Right forelimb (tissue), 1 donor: ENCODE data around the gene DDX50.
A peak's percentile ranks its signal among the peaks of the same experiment; 100 is the strongest.
"Not testable (repeated sequence)": the region's sequence is repeated elsewhere in the genome, so short reads cannot be mapped to it uniquely, and the experiment has no call there.

Source experiments
- DNase-seq: peaks from one replicate; pipeline ENCODE4 v3.0.0-alpha.2; 2018

DDX50 gene

DNA sequence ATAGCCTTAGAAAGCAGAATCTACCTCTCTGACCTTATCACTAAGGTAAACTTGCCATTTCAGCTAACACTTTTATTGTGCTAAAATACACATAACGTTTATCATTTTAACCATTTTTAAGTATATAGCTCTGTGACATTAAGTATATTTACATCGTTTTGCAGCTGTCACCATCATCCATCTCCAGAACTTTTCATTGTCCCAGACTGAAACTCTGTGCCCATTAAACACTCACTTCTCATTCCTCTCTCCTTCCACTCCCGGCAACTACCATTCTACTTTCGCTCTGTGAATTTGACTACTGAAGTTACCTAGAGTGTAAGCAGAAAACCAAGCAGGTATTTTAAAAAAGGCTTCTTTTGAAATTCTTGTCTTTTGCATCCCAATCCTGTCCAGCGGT lies 1.3 kb downstream of the DDX50 start:
- no peak for DNase-seq

GRCh38 chr10:68924593-68924992 lies 23.5 kb downstream of the DDX50 start:
- no peak for DNase-seq

GRCh38 chr10:68925489-68925888 lies 24.4 kb downstream of the DDX50 start:
- DNase-seq, result no peak

DNA sequence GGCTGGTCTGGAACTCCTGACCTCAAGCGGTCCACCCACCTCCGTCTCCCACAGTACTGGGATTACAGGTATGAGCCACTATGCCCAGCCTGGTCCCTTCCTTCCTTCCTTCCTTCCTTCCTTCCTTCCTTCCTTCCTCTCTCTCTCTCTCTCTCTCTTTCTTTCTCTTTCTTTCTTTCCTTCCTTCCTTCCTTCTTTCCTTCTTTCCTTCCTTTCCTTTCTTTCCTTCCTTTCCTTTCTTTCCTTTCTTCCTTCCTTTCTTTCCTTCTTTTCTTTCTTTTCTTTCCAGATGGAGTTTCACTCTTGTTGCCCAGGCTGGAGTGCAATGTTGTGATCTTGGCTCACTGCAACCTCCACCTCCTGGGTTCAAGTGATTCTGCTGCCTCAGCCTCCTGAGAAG lies 28.0 kb downstream of the DDX50 start:
- DNase-seq, result not testable (repeated sequence)

DNA sequence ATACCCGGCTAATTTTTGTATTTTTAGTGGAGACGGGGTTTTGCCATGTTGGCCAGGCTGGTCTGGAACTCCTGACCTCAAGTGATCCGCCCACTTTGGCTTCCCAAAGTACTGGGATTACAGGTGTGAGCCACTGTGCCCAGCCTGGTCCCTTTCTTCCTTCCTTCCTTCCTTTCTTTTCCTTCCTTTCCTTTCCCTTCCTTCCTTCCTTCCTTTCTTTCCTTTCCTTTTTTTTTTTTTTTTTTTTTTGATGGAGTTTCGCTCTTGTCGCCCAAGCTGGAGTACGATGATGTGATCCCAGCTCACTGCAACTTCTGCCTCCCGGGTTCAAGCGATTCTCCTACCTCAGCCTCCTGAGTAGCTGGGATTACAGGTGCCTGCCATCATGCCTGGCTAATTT lies 28.8 kb downstream of the DDX50 start:
- DNase-seq, result not testable (repeated sequence)

- not testable (repeated sequence) for DNase-seq
Observed at GRCh38 chr10:68932860-68933259, 31.7 kb downstream of the DDX50 start.

DNA sequence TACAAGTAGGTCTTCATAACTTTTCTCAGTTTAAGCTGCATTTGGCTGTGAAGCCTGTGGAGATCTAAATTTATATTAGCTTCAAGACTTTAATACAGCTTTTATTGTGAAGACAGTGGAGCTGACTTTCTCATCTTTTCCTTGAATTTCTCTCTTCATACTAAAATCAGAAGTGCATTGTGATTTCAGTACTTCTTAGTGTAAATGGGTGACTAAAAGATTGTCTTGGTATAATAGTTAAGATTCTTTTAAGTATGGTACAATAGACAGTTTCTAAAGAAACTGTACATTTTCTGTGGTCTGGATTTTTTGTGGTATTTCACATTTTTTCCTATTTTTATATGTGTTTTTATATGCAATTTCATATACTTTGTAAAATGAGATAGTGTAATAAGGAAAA lies 33.9 kb downstream of the DDX50 start:
- DNase-seq, result no peak

GRCh38 chr10:68938117-68938516 lies 37.0 kb downstream of the DDX50 start:
- no peak for DNase-seq

DNA sequence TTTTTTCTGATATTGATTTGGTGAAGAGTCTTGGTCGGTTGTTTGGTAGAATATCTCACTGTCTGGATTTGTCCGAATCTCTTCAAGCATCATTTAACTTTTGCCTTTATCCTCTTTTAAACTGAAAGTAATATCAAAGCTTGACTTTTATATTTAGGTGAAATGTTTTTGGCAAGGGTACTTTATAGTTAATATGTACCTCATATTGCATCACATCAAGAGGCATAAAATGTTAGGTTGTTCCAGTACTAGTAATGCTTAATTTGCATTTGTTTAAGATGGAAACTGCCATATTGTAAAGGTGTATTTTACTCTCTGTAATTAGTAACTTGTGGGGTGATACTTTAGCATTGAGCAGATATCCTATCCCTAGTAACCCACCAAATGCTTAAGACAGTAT lies 37.8 kb downstream of the DDX50 start:
- no peak for DNase-seq

DNA sequence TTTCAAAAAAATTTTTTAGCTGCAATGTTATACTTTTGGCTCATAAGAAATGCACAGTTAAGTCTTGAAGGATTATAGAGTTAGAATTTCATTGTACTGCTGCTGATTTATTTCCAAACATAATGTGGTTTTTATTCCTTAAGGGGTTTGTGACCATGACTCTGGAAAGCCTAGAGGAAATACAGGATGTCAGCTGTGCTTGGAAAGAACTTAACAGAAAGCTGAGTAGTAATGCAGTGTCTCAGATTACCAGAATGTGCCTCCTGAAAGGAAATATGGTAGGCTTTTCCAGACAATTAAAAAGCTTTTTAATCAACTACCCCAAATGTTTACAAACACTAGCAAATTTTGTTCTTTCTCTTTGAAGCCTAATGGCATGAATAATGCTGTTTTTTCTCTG lies 39.8 kb downstream of the DDX50 start:
- not testable (repeated sequence) for DNase-seq

DNA sequence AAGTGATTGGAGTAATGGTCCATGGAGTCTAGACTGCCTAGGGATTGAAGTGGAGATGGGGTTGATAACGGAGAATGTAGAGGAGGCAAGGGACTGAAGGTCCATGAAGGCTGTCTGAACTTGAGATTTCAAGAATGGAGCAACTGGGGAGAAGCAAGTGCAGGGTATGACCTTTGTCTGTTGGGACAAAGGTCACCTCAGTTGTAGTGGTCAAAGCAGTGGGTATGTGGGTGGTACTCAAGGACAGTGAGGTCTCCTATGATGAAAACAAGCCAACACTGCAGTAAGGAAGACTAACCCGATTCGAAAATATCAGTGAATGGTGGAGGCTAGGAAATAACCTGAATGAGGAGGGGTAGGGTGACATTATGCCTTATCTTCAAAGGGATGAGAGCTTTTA lies 49.5 kb downstream of the DDX50 start:
- no peak for DNase-seq

GRCh38 chr10:68954904-68955303 lies 53.8 kb downstream of the DDX50 start:
- DNase-seq, result no peak

DNA sequence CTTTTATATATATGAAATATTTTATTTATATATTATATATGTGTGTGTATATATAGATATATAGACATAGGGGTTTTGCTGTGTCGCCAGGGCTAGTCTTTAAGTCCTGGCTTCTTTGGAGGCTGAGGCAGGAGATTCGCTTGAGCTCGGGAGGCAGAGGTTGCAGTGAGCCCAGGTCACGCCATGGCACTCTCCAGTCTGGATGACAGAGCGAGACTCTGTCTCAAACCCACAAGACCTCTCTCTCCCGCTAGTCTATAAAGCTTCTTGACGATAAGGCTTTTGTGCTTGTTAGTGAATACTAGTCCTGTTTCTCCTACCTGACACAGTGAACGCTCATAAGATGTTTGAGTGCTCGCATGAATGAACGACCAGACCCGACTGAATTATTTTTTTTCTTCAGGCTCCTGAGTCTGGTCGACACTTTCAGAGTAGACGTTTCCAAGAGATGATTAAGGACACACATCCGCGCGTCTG lies 54.3 kb downstream of the DDX50 start:
- DNase-seq, result no peak

DNA sequence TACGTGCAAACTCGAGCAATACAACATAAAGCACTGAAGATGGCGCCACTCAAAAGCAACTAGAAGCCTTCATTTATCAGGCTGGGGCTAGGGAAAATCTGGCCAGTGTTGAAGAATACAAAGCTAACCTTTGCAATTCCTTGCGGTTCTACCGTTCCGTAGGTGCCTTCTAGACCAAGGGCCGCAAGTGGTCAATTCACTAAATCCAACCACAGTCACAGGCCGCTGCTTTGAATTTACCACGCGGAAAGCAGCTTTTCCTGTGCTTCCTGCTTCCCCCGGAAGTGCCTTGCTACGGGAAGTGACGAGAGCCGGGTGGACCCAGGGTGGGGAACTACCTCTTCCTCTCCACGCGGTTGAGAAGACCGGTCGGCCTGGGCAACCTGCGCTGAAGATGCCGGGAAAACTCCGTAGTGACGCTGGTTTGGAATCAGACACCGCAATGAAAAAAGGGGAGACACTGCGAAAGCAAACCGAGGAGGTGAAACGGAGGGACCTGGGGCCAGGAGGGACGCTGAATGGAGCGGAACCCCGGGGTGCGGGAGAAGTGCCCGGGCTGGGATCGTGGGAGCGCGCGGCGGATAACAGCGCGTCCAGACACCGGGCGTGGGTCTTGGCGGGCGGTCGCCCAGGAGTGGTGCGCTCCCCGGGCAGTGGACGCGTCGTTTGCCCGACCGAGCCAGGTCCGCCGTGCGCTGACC lies 54.9 kb downstream of the DDX50 start, which contains the start of gene DDX21:
DDX21 (plus strand) TSS at position 339 of the 701 bp plus-strand sequence; CDS start at position 395, 56 bp downstream.
- DNase-seq, result peak; percentile 92

- no peak for DNase-seq
Observed at GRCh38 chr10:68957284-68957615, 56.1 kb downstream of the DDX50 start.

GRCh38 chr10:68957654-68958053 lies 56.5 kb downstream of the DDX50 start:
- no peak for DNase-seq

DNA sequence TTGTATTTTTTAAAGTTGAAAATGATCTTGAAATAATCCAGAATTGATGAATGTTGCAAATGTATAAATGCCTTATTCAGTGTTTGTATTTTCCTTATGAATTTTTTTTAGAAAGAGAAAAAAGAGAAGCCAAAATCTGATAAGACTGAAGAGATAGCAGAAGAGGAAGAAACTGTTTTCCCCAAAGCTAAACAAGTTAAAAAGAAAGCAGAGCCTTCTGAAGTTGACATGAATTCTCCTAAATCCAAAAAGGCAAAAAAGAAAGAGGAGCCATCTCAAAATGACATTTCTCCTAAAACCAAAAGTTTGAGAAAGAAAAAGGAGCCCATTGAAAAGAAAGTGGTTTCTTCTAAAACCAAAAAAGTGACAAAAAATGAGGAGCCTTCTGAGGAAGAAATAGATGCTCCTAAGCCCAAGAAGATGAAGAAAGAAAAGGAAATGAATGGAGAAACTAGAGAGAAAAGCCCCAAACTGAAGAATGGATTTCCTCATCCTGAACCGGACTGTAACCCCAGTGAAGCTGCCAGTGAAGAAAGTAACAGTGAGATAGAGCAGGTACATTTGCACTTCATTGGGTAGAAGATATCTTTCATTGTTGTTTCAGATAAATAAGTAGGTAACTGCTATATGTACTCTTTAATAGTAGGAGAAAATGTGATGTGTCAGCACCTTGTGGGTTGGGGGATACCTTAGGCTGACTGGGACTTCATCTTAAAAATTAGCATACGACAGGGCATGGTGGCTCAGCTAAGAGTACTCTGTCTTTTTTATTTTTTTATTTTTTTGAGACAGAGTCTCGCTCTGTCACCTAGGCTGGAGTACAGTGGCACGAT lies 58.8 kb downstream of the DDX50 start:
- DNase-seq, result no peak

DNA sequence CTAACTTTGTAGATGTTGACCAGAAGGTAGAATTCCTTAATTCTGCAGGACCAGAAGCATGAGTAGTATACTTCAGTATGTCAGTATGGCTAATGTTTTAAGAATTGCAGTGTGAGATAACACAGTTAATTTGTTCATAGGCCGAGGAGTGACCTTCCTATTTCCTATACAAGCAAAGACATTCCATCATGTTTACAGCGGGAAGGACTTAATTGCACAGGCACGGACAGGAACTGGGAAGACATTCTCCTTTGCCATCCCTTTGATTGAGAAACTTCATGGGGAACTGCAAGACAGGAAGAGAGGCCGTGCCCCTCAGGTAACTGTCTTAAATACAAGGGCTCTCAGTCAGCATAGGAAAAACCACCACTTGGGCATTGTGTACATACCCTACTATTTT lies 62.0 kb downstream of the DDX50 start:
- DNase-seq, result no peak

- DNase-seq, result no peak
Observed at GRCh38 chr10:68973975-68974374, 72.9 kb downstream of the DDX50 start.

GRCh38 chr10:68975936-68976473 lies 74.9 kb downstream of the DDX50 start:
- not testable (repeated sequence) for DNase-seq

- DNase-seq, result not testable (repeated sequence)
Observed at GRCh38 chr10:68979738-68980137, 78.6 kb downstream of the DDX50 start.

DNA sequence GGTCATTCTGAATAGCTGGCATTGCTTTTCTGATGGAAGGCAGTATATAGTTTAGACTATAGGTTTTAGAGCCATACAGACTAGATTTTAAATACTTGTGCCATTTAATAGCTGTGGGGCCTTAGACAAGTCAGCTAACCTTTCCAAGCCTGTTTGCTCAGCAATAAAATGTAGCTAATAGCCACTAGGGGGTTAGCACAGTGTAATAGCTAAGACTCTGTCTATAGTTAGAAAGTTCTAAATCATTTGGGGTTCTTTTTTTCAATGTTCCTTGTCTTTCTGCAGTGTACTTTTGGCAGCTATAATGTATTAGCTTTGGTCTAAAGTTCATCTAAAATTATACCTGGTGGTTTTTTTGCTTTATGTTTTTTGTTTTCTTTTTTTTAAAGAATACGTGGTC lies 80.0 kb downstream of the DDX50 start:
- no peak for DNase-seq

DNA sequence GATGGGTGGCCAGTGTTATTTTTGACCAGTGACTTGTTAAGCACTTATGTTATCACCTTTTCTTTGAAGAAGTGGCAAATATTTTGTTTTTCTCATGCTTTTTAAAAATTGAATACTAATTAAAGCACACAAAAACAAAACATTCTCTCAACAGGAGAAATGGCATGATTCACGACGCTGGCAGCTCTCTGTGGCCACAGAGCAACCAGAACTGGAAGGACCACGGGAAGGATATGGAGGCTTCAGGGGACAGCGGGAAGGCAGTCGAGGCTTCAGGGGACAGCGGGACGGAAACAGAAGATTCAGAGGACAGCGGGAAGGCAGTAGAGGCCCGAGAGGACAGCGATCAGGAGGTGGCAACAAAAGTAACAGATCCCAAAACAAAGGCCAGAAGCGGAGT lies 81.3 kb downstream of the DDX50 start:
- DNase-seq, result no peak

GRCh38 chr10:68987611-68988010 lies 86.5 kb downstream of the DDX50 start:
- no peak for DNase-seq
